Natural killer cell (primary cell): ENCODE measurements around the gene VPS45. TPM values are rescaled to one million over a fixed set of nuclear protein-coding genes. Genes with fewer than 3 reads are reported as not detected.

Experiments
- ATAC-seq, 3 donors: fragments of 150-1000 bp in 2 of 3; fragments of 200-7000 bp in 1 of 3; cut with Tn5 transposase; 1 replicate in 1 of 3; 2 replicates in 2 of 3; pipeline ENCODE4 v1.10.0; 2021; ENCODE audit warnings: mild to moderate bottlenecking in 2 of 3, moderate library complexity in 2 of 3
- DNase-seq, 2 donors: peaks; one replicate each; pipeline versions ENCODE4 v3.0.0 to v3.0.0-alpha.2; 2013 to 2021; ENCODE audit warnings: mixed read lengths in 1 of 2
- H3K27ac ChIP-seq: one replicate; pipeline ENCODE4 v1.5.1; 2013; ENCODE audit warnings: mild to moderate bottlenecking, low read length
- H3K27me3 ChIP-seq: one replicate; pipeline ENCODE4 v1.6.1; 2013; ENCODE audit warnings: low read length; ENCODE audit not compliant: control insufficient read depth, insufficient read depth
- H3K36me3 ChIP-seq: one replicate; pipeline ENCODE4 v1.6.1; 2013; ENCODE audit warnings: low read length; ENCODE audit not compliant: control insufficient read depth, insufficient read depth
- H3K4me1 ChIP-seq: one replicate; pipeline ENCODE4 v1.6.1; 2013; ENCODE audit warnings: low read length; ENCODE audit not compliant: control insufficient read depth, insufficient read depth
- H3K4me3 ChIP-seq: one replicate; pipeline ENCODE4 v1.5.1; 2013; ENCODE audit warnings: low read length
- H3K9me3 ChIP-seq: one replicate; pipeline ENCODE4 v1.6.1; 2013; ENCODE audit warnings: low read length; ENCODE audit not compliant: control insufficient read depth, insufficient read depth
- H3K27ac Mint-ChIP-seq, 2 donors: one replicate each; pipeline ENCODE4 v1.8.0; 2022; ENCODE audit warnings: mild to moderate bottlenecking in 2 of 2, mixed read lengths in 2 of 2, moderate library complexity in 1 of 2
- H3K27me3 Mint-ChIP-seq, 2 donors: one replicate each; pipeline ENCODE4 v1.8.0; 2022; ENCODE audit warnings: low read depth in 2 of 2, mixed read lengths in 2 of 2
- H3K36me3 Mint-ChIP-seq: one replicate; pipeline ENCODE4 v1.8.0; 2022; ENCODE audit warnings: mixed read lengths
- H3K4me1 Mint-ChIP-seq, 2 donors: one replicate each; pipeline ENCODE4 v1.8.0; 2022; ENCODE audit warnings: mixed read lengths in 2 of 2
- H3K4me3 Mint-ChIP-seq: one replicate; pipeline ENCODE4 v1.8.0; 2022; ENCODE audit warnings: mild to moderate bottlenecking, moderate library complexity, mixed read lengths
- H3K9me3 Mint-ChIP-seq, 2 donors: one replicate each; pipeline ENCODE4 v1.8.0; 2022; ENCODE audit warnings: mixed read lengths in 2 of 2
- CTCF ChIP-seq: fragments of 200-600 bp; IDR thresholded peaks from one replicate; pipeline ENCODE4 v1.8.0; 2022; ENCODE audit warnings: antibody characterized with exemption
- WGBS: methylation state at CpG from one replicate; pipeline ENCODE4 v1.1.7; 2013; ENCODE audit warnings: missing lambda C conversion rate; ENCODE audit not compliant: insufficient coverage; 5-methylcytosine and 5-hydroxymethylcytosine counted together
- intact Hi-C: fragments of 100-400 bp; cut with micrococcal nuclease; formaldehyde crosslinking; loops from one replicate; pipeline ENCODE4 v1.14.2; 2022
- total RNA-seq, 4 donors: library from RNA; stranded (reverse); fragments of 120-200 nt in 1 of 4; gene quantifications; one replicate each; pipeline versions ENCODE4 v1.2.3 to v1.2.4, GENCODE V29; 2013 to 2022

VPS45 gene
- total RNA-seq, 3 donors from 2014 or later (not counting 1 experiment from before 2014, with no cell fraction given), result 28.8 to 41.1 (median 33.0) TPM

DNA sequence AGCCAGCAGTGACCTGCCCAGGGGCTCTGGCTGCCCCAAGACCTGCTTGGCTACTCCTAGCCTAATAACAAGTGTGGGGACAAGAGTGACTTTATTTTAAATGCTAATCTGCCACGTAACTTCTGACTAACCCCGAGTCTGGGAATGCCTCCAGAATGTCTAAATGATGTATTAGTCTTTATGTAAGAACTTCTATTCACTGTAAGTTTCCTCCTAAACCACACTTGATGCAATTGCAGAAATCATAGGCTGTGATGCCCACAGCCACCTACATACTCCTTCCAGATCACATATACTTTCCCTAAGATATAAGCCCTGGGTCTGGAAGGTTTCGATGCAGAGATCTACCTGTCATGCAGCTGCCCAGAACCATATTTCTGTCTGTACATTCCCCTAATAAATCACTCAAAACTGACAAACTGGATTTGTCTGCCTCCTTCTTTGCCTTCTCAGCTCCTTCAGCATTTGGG, 5.9 kb upstream of the VPS45 start:
- DNase-seq (no peak), ATAC-seq (no peak)
- Histone ChIP-seq H3K36me3 (no peaks in the 10 kb centered on the region), H3K27me3 (no peaks in the 10 kb centered on the region), H3K27ac (no peak overlapping the region), H3K4me1 (peaks cover under 1% of the 10 kb centered on the region), H3K4me3 (no peak overlapping the region), H3K9me3 (no peaks in the 10 kb centered on the region)
- H3K27me3 Mint-ChIP-seq, result no peaks in the 10 kb centered on the region
- H3K36me3 Mint-ChIP-seq, result no peaks in the 10 kb centered on the region
- TF ChIP-seq CTCF, result no peak
- H3K9me3 Mint-ChIP-seq, result no peaks in the 10 kb centered on the region
- intact Hi-C loops, result no loop called here
- H3K4me3 Mint-ChIP-seq, result no peak overlapping the region
- H3K27ac Mint-ChIP-seq, result no peak overlapping the region
- peaks cover 1 to 3% of the 10 kb centered on the region in 2 donors for H3K4me1 Mint-ChIP-seq
- whole genome bisulfite sequencing, result 38% methylated on average over 1 of the region's 3 CpGs

DNA sequence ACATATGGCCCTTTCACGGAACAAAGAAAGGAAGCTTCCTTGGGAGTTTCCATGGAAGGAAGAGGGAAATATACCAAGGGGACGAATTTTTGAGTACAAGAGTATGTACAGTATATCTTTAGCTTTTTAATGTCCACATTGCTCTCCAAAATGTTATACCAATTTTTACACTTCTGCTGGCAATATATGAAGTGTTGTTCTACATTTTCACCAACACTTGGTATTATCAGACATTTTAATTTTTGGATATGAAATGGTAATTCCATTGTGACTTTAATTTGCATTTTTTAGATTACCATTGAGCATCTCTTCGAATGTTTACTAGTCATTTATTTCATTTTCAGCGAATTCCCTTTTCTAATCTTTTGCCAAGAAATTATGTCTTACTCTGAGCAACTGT, 5.5 kb upstream of the VPS45 start:
- H3K4me1 Mint-ChIP-seq, result peaks cover 6 to 7% of the 10 kb centered on the region in 2 donors
- no peaks in the 10 kb centered on the region for H3K36me3 Mint-ChIP-seq
- Histone ChIP-seq H3K4me3 (no peak overlapping the region), H3K27ac (no peak overlapping the region), H3K9me3 (no peaks in the 10 kb centered on the region), H3K4me1 (peaks cover 5% of the 10 kb centered on the region), H3K27me3 (no peaks in the 10 kb centered on the region), H3K36me3 (no peaks in the 10 kb centered on the region)
- H3K4me3 Mint-ChIP-seq, result no peak overlapping the region
- ATAC-seq, result no peak
- 95% methylated on average over 3 of the region's 4 CpGs for WGBS
- intact Hi-C loops, result no loop called here
- no peaks in the 10 kb centered on the region for H3K27me3 Mint-ChIP-seq
- no peak for DNase-seq
- H3K9me3 Mint-ChIP-seq, result no peaks in the 10 kb centered on the region
- TF ChIP-seq CTCF, result no peak
- H3K27ac Mint-ChIP-seq, result no peak overlapping the region

GRCh38 chr1:150065184-150065871, 2.2 kb upstream of the VPS45 start:
- Histone ChIP-seq H3K9me3 (no peaks in the 10 kb centered on the region), H3K36me3 (peaks cover 4% of the 10 kb centered on the region), H3K27me3 (no peaks in the 10 kb centered on the region), H3K27ac (no peak overlapping the region), H3K4me1 (peaks cover 11% of the 10 kb centered on the region), H3K4me3 (no peak overlapping the region)
- peaks cover 28 to 37% of the 10 kb centered on the region in 2 donors for H3K4me1 Mint-ChIP-seq
- intact Hi-C loops, result loop anchor here (5.0 kb wide), 2 partner anchors 53 to 87 kb away; partner anchors contain the start of gene OTUD7B
- ATAC-seq, result no peak
- H3K27me3 Mint-ChIP-seq, result no peaks in the 10 kb centered on the region
- H3K9me3 Mint-ChIP-seq, result no peaks in the 10 kb centered on the region
- no peak for TF ChIP-seq CTCF
- WGBS, result 88% methylated on average over 4 of the region's 5 CpGs
- no peak for DNase-seq
- H3K36me3 Mint-ChIP-seq, result no peaks in the 10 kb centered on the region
- H3K4me3 Mint-ChIP-seq, result no peak overlapping the region
- no peak overlapping the region for H3K27ac Mint-ChIP-seq

DNA sequence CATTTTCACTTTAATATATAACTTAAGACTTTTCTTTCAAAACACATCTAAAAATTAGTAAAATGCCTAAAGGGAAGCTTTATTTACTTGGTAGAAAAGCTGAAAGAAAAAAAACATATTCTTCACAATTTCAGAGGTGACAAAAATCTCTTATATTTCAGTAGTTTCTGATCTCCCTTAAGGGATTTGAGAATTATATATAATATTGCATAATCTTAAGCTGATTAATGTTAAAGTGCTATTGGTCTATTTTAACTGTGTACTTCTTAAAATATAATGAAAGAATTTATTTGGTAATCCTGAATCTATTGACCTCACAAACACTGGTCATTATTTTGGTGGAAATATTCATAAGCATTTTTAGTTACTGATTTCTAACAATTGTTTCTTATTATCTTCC, 1.2 kb upstream of the VPS45 start:
- DNase-seq, result no peak
- peaks cover 11% of the 10 kb centered on the region for H3K4me1 ChIP-seq
- no peaks in the 10 kb centered on the region for H3K27me3 ChIP-seq
- no peak for ATAC-seq
- H3K27ac ChIP-seq, result peak overlapping the region; percentile 74
- no peaks in the 10 kb centered on the region for H3K27me3 Mint-ChIP-seq
- peak overlapping the region; percentile 97 for H3K4me3 Mint-ChIP-seq
- peak overlapping the region; percentile 89 for H3K4me3 ChIP-seq
- H3K27ac Mint-ChIP-seq, result peak overlapping the region; percentile 91 to 94
- intact Hi-C loops, result loop anchor here (2.0 to 5.0 kb wide), 3 partner anchors 54 to 120 kb away; partner anchors contain the start of gene OTUD7B
- no peaks in the 10 kb centered on the region for H3K9me3 ChIP-seq
- H3K36me3 Mint-ChIP-seq, result no peaks in the 10 kb centered on the region
- no peak for TF ChIP-seq CTCF
- peaks cover 4% of the 10 kb centered on the region for H3K36me3 ChIP-seq
- H3K4me1 Mint-ChIP-seq, result peaks cover 28 to 37% of the 10 kb centered on the region in 2 donors
- H3K9me3 Mint-ChIP-seq, result no peaks in the 10 kb centered on the region
